NCI-H345 (cell line): Measurements from ENCODE around the gene C14orf119.

Experiments used
- DNase-seq: peaks from one replicate; lab custom pipeline; 2025; lab: John Stamatoyannopoulos, UW

C14orf119 gene, protein sequence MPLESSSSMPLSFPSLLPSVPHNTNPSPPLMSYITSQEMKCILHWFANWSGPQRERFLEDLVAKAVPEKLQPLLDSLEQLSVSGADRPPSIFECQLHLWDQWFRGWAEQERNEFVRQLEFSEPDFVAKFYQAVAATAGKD

DNA sequence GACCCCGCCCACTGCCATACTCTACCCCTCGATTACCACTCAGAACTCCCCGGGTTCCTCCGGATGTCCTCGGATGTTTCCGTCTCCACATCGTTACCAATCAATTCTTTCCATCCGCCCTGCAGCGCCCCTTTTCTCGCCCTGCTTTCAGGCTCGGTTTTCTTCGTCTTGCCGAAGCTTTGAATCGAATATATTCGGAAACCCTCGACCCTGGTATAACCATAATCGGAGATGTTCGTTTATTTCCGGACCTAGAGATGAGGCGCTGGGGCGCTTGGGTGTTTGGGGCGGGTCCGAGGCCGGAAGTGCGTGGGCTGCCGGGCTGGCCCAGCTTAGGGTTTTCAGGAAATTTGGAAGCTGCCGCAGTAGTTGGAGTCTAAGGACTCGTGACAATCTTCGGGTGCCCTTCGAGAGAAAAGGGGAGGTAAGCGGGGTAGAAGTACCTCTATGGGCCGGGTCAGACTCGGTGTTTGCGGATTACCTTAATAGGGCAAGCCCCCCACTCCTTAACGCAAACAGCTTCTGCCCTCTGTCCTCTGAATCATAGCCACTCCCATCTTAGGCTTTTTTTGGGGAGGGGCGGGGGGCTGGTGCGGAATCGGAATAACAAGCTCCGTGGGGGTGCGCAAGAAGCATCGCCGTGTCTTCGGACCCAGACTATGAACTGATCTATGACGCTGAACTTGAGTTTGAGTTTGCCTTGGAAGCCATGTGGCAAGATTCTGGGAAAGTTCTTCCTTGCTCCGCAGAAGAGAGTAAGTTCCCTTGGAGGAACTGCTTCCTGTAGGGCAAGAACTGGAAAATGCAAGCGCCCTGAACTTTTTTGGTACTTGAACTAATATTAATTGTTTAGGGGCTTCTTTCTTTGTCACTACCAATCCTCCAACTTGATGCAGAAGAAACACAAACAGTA lies at the start of gene C14orf119:
C14orf119 (plus strand) TSS at position 310 of the 913 bp plus-strand sequence. CDS start 2,154 bp downstream, outside the sequence.
- no peak for DNase-seq

DNA sequence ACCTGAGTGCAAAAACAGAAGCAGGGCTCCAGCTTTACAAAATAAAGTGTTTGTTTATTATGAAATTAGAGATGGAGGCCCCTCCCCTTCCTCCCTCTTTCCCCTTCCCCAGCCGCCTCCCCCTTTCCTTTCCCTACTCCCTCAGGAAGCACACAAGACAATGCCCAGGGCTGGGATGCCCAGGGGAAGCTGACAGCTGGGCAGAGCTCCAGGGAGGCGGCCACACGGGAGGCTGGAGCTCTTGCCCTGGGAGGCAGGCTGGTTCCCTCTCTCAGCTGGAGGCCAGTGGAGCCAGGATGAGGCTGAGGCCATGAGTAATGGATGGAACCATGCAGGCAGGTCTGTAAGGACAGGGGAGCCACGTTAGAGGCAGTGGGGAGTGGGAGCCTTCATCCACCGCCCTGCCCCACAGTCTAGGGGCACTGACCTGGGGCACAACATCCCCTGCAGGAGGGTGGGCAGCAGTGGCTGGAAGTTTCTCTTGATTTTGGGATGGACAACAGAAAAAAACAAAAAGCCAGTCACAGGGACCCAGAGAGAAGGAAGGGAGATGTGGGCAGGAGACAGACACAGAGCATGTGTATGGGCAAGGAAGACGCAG lies 48.2 kb upstream of the C14orf119 start:
- DNase-seq, result no peak

DNA sequence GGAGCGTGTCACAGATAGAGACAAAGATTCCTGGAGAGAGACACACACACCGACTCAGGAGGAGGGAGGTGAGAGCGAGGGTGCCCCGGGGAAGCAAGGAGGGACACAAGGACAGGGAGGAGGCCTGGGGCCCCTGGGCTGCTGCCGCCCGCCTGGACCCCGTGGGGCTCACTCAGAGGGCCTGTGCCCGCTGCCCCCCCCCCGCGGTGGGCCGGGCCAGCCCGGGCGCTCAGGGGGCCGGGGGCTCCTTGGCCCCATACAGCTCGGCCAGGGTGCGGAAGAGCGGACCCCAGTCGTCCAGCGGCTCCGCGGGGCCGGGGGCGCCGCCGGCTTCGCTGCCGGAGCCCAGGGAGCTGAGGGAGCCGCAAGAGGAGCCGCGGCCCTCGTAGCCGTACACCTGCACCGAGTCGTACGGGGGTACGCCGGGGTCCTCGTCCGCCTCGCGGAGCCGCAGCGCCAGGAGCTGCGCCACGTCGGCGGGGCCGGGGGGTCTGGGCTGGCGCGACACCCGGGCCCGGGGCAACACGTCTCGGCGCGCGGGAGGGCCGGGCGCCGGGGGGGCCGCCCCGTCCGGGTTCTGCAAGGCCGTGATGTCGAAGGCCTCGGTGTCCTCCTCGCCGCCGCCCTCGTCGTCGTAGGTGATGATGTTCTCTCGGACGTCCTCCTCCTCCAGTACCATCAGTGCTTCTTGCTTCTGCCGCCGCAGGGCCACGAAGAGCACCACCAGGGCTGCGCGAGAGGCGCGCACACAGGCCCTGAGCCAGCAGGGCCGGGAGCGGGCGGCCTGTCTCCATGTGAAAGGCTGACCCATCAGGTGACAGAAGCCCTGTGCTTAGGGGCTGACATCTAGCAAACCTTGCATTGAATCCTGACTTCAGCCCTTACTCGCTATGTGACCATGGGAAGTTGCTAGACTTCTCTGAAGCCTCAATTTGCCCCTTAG lies 47.3 kb upstream of the C14orf119 start:
- no peak for DNase-seq

DNA sequence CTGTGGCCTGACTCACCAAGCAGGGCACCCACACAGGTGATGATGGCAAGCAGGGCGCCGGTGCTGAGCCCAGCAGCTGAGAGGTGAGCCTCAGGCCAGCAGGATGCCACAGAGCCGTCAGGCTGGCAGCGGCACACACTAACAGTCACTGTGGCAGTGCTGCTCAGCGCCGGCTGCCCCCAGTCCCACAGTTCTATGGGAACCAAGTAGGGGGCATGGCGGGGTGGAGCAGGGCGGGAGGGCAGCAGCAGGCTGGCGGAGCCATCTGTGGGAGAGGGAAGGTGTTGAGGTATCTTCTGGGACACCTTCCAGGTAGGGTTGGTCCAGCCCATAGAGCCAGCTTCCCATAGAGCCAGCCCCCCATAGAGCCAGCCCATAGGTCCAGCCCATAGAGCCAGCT lies 46.3 kb upstream of the C14orf119 start:
- DNase-seq, result no peak

DNA sequence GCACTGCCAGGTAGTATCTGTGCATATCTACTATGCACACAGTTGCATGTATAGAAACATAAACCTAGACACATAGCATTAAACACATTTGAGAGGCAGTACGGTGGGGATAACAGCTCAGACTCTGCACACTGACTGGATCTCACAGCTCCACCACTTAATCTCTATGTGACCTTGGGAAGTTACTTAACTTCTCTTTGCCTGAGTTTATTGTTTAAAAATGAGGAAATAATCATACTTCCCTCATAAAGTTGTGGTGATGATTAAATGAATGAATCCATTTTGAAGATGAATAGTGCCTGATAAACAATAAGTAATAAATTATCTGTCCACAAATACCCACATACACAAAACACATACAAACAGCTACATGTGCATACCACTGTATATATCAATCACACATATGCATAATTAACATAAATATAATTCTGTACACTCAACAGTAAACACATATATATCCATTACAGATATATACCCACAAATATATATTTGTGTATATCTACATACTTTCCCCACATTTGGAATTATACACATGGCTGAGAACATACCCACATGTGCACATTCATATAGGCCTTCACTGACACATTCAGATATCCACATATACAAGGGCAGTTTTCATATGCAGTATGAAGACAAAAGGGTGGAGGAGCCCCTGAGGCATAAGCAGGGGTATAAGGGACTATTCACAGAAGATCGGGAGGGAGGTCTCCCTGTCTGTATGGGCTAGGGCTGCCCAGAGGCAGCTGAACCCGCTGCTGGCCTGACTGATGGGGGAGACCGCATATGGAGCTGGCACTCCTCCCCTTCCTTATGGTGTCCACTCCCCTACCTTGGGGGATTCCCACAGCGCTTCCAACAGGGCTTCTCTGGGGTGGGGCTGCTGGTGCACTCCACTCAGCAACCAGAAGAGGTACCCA lies 43.9 kb upstream of the C14orf119 start:
- DNase-seq, result no peak

DNA sequence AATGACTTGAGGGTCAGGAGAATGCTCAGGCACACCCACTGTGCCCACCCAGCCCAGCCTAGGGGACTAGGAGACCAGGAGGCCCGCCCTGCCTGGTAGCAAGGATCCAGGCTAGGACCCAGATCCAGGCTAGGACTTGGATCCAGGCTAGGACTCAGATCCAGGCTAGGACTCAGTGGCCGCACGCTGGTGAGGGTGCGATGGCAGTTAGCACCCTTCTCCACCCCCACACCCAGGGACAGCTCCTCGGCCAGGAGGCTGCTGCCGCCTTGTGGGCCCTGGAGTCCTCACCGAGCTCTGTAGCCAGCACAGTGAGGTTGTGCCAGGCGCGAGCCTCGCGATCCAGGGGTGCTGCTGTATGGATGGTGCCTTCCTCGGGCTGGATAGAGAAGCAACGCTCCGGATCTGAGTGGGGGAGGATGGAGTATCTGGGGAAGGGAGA lies 43.1 kb upstream of the C14orf119 start:
- DNase-seq, result no peak

DNA sequence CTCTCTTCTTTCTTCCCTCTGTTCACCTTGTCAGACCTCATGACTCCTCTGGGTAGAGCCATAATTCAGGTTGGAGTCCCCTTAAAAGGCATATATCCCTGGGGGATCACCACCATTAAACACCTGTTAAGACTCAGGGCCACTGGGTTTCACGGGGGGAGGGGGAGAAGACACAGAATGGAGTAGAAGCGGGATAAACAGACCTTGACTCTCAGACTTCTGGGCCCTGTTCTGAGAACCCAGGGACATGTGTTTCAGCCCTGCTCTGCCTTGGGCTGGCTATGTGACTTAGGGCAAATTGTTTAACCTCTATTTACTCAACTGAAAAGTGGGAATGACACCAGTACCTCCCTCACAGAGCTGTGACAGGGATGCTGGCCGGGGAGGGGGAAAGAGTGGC lies 42.6 kb upstream of the C14orf119 start:
- no peak for DNase-seq

DNA sequence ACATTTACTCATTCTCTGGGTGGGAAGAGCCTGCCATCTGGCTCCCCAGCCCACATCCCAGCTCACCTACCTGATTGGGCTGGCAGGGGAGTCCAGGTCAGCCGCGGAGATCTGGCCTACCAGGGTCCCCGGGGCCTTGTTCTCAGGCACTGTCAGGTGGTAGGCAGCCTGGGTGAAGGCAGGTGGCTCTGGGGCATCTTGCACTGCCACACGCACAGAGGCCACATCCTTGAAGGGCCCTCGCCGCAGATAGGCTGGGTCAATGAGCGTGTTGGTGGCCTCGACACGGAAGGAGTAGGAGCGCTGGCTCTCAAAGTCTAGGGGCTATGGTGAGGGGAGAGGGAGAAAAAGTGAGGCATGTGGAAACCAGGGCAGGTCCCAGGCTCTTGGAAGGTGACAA lies 41.9 kb upstream of the C14orf119 start:
- no peak for DNase-seq

DNA sequence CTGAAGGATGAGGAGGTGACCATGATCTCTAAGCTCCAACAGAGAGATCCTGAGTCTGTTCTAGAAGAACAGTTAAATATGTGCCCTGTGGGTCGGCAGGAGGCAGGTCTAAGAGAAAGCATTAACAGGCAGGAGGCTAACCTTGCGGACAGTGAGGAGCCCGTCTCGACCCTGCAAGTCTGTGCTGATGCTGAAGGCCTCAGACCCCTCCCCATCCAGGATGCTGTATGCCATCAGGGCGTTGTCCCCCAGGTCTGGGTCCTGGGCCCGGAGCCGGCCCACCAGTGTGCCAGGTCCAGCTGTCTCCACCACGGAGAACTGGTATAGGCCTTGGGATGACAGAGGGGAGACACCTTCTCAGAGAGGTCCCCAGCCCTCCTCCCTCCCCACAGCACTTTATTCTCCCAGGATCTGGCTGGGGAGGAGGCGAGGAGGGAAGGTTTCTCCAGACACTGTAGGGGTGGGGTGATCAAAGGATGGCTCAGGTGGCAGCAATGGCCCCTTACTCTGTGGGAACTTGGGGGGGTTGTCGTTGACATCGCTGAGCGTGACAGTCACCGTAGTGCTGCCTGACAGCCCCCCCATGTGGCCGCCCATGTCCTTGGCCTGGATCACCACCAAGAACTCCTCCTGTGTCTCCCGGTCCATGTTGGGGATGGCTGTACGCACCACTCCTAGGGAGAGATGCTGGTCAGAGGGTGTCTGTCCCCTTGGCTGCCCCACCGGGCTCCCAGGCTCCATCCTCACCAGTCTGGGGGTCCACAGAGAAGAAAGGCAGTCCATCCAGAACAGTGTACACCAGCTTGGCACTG lies 41.1 kb upstream of the C14orf119 start:
- no peak for DNase-seq

DNA sequence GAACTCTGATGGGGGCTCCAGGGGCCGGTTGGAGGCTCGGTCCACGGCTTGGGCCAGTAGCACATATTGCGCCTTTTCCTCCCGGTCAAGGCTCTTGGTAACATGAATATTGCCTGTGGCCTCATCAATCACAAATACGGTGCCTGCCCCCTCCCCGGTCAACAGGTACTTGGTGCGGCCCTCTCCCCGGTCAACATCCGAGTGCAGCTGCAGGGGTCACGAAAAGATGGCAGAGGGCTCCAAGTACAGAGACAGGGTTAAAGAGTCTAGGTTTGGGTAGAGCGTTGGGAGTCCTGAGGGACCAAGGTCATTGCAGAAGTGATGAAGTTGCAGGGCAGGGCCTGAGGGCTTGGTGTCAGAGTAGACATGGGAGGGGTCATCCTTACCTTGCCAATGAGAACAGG lies 40.2 kb upstream of the C14orf119 start:
- no peak for DNase-seq

DNA sequence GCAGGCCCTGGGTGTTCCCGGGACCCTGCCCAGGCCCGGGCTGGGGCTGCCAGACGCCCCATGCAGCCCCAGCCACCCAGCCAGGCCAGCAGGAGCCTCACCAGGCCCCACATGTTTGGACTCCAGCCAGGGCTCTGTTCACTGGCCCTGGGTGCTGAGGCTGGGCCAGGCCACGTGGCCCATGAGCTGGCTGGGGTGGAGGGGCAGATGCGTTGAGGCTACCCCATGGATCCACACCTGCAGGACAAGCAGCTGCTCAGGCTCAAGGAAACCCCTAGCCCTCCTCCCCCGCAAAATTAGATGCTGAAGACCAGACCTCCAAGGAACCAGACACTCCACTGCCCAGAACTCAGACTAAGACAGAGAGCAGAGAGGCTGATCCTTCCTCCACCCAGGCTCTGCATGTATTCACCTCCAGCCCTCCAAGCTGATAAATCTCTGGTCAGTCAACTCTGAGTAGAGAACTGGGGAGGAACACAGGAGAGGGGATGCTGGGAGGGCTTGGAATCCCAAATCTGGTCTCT lies 39.6 kb upstream of the C14orf119 start:
- no peak for DNase-seq

DNA sequence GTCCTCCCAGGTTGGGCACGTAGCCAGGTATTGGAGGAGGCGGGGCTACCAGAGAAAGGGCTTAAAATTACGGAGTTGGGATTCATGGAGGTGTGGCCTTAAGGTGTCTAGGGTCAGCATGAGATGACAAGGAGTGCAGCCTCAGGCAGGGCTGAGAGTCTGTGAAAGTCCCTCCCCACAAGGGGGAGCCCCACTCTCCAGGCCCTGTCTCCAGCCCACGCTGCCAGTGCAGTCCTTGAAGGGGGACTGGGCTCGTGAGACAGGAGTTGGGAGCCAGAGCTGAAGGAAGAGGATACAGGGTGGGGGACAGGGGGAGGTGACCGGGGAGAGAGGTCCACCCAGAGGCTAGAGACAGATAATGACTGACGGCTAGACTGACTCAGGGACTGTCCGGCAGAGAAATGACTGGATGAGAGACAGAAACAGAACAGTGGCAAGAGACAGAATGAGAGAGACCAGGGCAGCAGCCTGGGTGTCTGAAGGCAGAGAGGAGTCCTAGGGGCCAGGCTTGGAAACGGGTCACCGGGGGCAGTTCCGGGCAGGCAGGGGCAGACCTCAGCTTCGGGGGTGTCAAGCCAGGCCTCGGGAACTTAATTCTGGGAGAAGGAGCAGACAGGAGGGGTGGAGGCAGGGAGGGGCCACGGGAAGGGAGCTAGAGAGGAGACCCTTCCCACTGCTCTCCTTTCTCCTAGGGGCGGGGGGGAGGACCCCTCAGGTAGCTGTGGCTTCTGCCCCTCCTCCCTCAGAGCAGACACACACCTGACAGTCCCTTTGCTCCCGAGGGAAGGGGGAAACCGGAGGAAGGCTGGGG lies 39.0 kb upstream of the C14orf119 start:
- DNase-seq, result no peak

DNA sequence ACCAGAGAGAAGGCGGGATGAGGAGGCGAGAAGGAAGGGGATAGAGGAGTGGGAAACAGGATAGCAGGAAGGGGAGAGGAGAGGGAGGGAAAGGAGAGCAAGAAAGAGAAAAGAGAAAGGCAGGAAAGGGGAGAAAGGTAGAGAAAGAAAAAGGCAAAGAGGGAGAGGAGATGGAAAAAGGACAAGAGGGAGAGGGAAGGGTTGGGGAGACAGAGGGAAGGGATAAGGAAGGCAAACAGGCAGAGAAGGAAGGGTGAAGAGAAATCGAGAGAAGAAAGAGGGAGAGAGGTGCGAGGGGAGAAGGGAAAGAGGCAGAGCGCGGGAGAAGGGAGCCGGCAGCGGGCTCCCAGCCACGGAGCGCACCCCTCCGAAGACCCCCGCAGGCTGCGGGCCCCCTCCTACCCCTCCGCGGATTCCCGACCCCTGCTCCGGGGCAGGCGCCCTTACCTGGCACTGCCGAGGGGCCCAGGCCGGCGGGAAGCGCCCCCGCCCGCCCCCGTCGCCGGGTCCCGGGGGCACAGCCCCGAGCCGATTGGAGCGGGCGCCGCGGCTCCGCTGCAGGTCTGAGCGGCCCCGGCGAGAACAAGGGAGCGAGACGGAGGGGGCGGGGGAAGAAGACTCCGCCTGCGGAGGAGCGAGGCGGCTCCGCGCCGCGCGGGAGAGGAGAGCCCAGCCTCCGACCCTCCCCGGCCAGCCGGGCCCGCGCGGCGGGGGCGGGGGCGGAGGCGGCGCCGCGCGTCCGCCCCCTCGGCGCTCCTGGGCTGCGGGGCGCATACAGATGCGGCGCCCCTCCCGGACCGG lies 38.1 kb upstream of the C14orf119 start, which contains the start of gene CDH24:
CDH24 (minus strand) TSS at position 565 of the 801 bp plus-strand sequence. CDS start 1,787 bp downstream, outside the sequence.
- no peak for DNase-seq

DNA sequence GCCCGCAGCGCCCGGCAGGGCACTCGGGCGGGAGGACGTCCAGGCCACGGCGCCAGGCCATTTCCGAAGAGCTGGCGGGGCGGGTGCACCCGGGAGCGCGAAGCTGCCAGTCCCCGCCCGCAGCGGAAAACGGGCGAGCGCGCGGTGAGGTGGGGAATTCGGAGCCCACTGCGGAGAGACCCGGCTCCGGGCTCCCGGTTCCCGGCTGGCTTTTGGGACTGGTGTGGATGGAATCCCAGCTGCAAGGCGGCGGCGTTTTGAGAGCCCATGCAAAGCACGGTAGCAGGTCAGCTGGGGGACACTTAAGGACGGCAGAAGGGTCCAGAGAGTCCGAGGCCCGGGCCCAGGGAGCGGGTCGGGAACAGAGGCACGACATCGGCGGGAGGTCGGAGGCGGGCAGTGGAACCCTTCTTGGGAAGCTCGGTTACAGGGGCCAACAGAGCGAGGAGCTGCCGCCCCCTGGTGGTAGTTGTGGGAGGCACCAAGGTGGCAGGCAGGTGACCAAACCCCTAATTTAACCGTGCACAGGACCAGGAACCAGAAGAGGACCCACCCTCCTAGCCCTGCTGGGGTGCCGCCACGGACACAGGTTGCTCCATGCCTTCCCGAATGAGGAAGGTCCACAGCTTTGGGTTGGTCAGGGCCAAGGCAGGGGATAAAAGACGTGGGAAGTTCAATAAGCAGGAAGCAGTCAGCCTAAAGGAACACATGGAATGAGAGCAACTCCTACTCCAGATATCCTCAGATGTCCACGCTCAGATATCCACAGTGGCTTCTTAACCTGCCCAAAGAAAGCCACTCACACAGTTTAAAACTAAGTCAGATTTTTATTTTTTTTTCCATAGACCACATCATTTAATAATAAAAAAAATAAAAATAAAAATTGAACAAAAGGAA lies 37.3 kb upstream of the C14orf119 start:
- no peak for DNase-seq

DNA sequence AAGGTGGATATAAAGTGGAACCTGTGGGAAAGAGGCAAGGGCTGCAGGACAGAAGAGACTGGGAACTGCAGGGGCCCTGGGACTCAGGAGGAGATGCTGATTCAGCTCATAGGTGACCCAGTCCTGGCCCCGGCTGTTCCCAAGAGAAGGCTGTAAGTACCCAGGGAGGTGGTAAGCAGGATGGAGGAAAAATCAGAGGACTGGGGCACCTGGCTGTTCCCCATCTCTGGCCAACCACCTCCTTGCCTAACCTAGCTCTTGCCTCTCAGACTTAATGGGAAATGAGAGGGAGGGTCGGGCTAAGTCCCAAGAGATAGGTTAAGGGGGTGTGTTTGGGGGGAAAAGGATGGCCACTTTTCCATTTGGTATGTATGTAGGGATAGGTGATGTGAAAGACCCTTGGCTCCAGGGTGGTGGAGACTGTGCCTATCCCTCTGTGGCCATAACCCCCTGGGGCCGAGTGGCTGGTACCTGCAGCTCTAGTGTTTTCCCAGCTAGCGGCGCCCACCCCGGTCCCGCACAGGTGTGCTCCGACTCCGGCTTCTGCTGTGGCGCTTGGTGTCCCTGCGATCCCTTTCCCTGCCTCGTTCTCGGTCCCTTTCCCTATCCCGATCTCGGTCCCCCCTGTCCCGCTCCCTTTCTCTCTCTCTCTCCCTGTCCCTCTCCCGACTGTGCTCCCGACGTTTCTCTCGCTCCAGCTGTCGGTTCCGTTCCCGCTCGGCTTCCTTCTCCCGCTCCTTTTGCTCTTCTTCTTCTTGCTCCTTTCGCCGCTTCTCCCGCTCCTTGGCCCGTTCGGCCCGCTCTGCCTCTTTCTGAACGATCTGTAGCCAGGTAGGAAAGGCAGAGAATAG lies 36.4 kb upstream of the C14orf119 start:
- no peak for DNase-seq
